ENCODE results near the gene TRMT11. TPM values are rescaled to one million over a fixed set of nuclear protein-coding genes. Genes with fewer than 3 reads are reported as not detected.
A peak's percentile ranks its signal among the peaks of the same experiment; 100 is the strongest.

TRMT11 gene
- polyA plus RNA-seq, 1 of the 3 experiments (the other 2 are of a cell fraction) = 15.0 TPM

DNA sequence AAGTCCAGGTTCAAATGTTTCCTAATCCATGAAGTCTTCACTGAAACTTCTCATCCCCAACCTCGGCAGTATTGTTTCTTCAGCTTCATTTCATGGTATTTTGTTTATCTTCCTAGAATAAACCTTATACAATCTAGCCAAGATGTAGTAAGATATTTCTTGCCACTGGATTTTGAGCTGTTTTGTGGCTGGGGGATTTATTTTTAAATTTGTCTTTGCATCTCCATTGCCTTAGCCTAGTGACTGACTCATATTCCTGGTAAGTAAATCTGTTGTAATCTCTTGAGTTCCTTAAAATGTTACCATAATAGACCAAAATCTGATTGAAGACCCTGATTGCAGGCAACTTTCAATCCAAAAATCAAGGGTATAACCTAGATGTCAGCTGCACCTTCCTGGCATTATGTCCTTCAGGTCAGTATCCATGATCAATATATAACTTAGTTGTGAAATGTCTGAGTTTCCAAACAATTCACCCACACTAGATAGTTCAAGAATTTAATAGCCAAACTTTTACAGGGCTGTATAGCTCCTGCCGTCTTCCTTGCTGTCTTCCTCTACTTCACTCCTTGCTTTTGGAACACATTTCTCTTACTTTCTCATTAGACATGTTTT lies 4.7 kb upstream of the TRMT11 start:
- H3K36me3 ChIP-seq (replicated peaks in 1 of 2; ENCODE audit: control insufficient read depth in 1 of 2, insufficient read depth in 2 of 2, low read length in 1 of 2) = no peaks in the 10 kb centered on the region
- H4K20me1 ChIP-seq (ENCODE audit: insufficient read depth) = no peaks in the 10 kb centered on the region
- no peak for TF ChIP-seq FOSL2 (IDR thresholded peaks at IDR 0.05; ENCODE audit: borderline replicate concordance, low read depth)
- no peak for TF ChIP-seq JUND (IDR thresholded peaks at IDR 0.05)
- no peak for TF ChIP-seq FOXM1 (IDR thresholded peaks at IDR 0.05; ENCODE audit: low read depth)
- TF ChIP-seq TAF1 (IDR thresholded peaks at IDR 0.05; ENCODE audit: borderline replicate concordance, low read depth, low read length) = no peak
- TF ChIP-seq CHD2 (IDR thresholded peaks at IDR 0.05; ENCODE audit: low read length, partially characterized antibody) = no peak
- no peak for TF ChIP-seq GATA2 (CRISPR knock-in tag; IDR thresholded peaks at IDR 0.05)
- no peak for TF ChIP-seq GABPA (IDR thresholded peaks at IDR 0.05; ENCODE audit: low read depth)
- no peak for TF ChIP-seq MXI1 (IDR thresholded peaks at IDR 0.05; ENCODE audit: low read depth, low read length)
- TF ChIP-seq NFIC (IDR thresholded peaks at IDR 0.05; ENCODE audit: borderline replicate concordance) = no peak
- TF ChIP-seq, protein P1, sequence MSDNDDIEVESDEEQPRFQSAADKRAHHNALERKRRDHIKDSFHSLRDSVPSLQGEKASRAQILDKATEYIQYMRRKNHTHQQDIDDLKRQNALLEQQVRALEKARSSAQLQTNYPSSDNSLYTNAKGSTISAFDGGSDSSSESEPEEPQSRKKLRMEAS (IDR thresholded peaks at IDR 0.05; ENCODE audit: low read depth) = no peak
- TF ChIP-seq, protein P2, sequence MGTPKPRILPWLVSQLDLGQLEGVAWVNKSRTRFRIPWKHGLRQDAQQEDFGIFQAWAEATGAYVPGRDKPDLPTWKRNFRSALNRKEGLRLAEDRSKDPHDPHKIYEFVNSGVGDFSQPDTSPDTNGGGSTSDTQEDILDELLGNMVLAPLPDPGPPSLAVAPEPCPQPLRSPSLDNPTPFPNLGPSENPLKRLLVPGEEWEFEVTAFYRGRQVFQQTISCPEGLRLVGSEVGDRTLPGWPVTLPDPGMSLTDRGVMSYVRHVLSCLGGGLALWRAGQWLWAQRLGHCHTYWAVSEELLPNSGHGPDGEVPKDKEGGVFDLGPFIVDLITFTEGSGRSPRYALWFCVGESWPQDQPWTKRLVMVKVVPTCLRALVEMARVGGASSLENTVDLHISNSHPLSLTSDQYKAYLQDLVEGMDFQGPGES (IDR thresholded peaks at IDR 0.05; ENCODE audit: low read depth, low read length) = no peak
- TF ChIP-seq POLR2AphosphoS5 (IDR thresholded peaks at IDR 0.05; ENCODE audit: low read depth, low read length) = no peak
- TF ChIP-seq RFX5 (IDR thresholded peaks at IDR 0.05; ENCODE audit: low read length) = no peak
- TF ChIP-seq SMC3 (IDR thresholded peaks at IDR 0.05; ENCODE audit: low read depth, low read length) = no peak
- no peak overlapping the region for H3K9ac ChIP-seq
- peaks cover 3 to 21% of the 10 kb centered on the region in 2 experiments for H3K4me1 ChIP-seq (ENCODE audit: control insufficient read depth in 1 of 2, insufficient read depth in 2 of 2, low read depth in 1 of 2, low read length in 1 of 2)
- no peaks in the 10 kb centered on the region for H3K27me3 ChIP-seq (ENCODE audit: insufficient read depth)
- ChIA-PET CTCF (interaction anchor here (0.8 to 3.0 kb wide), 6 partner anchors 8 to 670 kb away, joined by 3 to 15 read pairs (median 4); partner anchors contain the start of genes HINT3 and NCOA7), POLR2A (no interaction called here)
- H3F3A ChIP-seq (replicated peaks; ENCODE audit: insufficient read depth) = peaks cover 17% of the 10 kb centered on the region
- H3K27ac ChIP-seq (ENCODE audit: low read depth in 2 of 2, low read length in 1 of 2) = no peak overlapping the region
- 94% methylated on average over 2 of the region's 2 CpGs for WGBS (ENCODE audit: low lambda C conversion rate)
- no peak overlapping the region for H2AFZ ChIP-seq (ENCODE audit: low read depth)
- H3K9me2 ChIP-seq = no peaks in the 10 kb centered on the region
- DNase-seq = no peak
- peaks cover 5% of the 10 kb centered on the region; the same call in 1 of the 2 replicates for H3K79me2 ChIP-seq (ENCODE audit: insufficient read depth)
- H3K9me3 ChIP-seq = no peaks in the 10 kb centered on the region
- H3K4me2 ChIP-seq = no peak overlapping the region
- H3K4me3 ChIP-seq (ENCODE audit: low read depth in 2 of 2, low read length in 1 of 2) = no peak overlapping the region

DNA sequence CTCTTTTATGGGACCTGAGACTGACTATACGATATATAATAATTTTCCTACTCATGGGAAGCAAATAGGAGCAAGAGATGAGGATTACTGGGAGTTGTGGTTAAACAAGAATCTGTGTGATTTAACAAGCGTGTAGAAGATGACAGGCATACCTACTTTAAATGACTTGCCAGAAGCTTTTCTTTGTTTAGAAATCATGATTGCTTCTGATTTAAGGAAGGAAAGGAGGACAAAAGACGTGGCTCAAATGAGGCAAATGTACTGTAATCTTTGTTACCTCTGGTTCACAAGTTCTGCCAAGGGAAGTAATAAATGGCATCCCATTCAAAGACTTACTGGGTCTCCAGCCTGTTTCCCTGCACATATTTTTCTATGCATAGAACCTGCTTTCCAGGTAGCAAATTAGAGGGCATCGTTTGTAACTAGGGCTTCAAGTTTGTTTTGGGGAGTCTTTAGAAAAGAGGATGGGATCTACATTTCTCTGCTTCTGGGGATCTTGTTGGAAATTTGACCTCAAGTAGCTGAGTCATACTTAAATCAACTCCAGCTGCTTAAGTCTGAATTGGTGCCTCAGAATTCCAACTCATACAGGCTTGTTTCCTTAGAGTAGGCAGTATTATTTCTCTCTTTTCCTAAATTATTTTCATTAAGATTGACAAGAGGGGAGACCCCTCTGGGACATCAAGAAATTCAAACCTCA lies 2.9 kb upstream of the TRMT11 start:
- no peaks in the 10 kb centered on the region for H3K36me3 ChIP-seq (replicated peaks in 1 of 2; ENCODE audit: control insufficient read depth in 1 of 2, insufficient read depth in 2 of 2, low read length in 1 of 2)
- H3K9me3 ChIP-seq = no peaks in the 10 kb centered on the region
- TF ChIP-seq RXRA (IDR thresholded peaks at IDR 0.05; ENCODE audit: borderline replicate concordance, low read depth) (peak; percentile 20; the same call in 1 of the 2 replicates), FOSL2 (IDR thresholded peaks at IDR 0.05; ENCODE audit: borderline replicate concordance, low read depth) (peak; percentile 89), EP300 (IDR thresholded peaks at IDR 0.05; ENCODE audit: borderline replicate concordance in 1 of 2, low read depth in 1 of 2, low read length in 1 of 2) (peak in 1 of 2 experiments; percentile 31; a peak in 1 of 4 replicates), CHD2 (IDR thresholded peaks at IDR 0.05; ENCODE audit: low read length, partially characterized antibody) (no peak), POLR2AphosphoS5 (IDR thresholded peaks at IDR 0.05; ENCODE audit: low read depth, low read length) (peak; percentile 51; the same call in 1 of the 2 replicates), TCF12 (IDR thresholded peaks at IDR 0.05) (peak; percentile 95), JUND (IDR thresholded peaks at IDR 0.05) (peak; percentile 84), EZH2phosphoT487 (IDR thresholded peaks at IDR 0.05; ENCODE audit: borderline replicate concordance, low read depth) (no peak)
- TF ChIP-seq, protein P3, sequence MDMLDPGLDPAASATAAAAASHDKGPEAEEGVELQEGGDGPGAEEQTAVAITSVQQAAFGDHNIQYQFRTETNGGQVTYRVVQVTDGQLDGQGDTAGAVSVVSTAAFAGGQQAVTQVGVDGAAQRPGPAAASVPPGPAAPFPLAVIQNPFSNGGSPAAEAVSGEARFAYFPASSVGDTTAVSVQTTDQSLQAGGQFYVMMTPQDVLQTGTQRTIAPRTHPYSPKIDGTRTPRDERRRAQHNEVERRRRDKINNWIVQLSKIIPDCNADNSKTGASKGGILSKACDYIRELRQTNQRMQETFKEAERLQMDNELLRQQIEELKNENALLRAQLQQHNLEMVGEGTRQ (IDR thresholded peaks at IDR 0.05; ENCODE audit: borderline replicate concordance, low read depth, low read length) = no peak
- H3K27ac ChIP-seq (ENCODE audit: low read depth in 2 of 2, low read length in 1 of 2) = peak overlapping the region; percentile 72 to 82; a peak in 3 of 4 replicates
- DNase-seq = no peak
- H3F3A ChIP-seq (replicated peaks; ENCODE audit: insufficient read depth) = peaks cover 17% of the 10 kb centered on the region
- peaks cover 3 to 21% of the 10 kb centered on the region in 2 experiments for H3K4me1 ChIP-seq (ENCODE audit: control insufficient read depth in 1 of 2, insufficient read depth in 2 of 2, low read depth in 1 of 2, low read length in 1 of 2)
- CTCF ChIA-PET = interaction anchor here (0.9 to 3.7 kb wide), 2 partner anchors 8 to 26 kb away, joined by 4 to 35 read pairs; no protein-coding TSS in a partner anchor
- POLR2A ChIA-PET = no interaction called here
- H3K79me2 ChIP-seq (ENCODE audit: insufficient read depth) = peaks cover 19% of the 10 kb centered on the region; the same call in 1 of the 2 replicates
- no peaks in the 10 kb centered on the region for H4K20me1 ChIP-seq (ENCODE audit: insufficient read depth)
- H3K4me3 ChIP-seq (ENCODE audit: low read depth in 2 of 2, low read length in 1 of 2) = no peak overlapping the region
- no peak overlapping the region for H2AFZ ChIP-seq (ENCODE audit: low read depth)
- H3K4me2 ChIP-seq = peak overlapping the region; percentile 30; the same call in 1 of the 2 replicates
- H3K27me3 ChIP-seq (ENCODE audit: insufficient read depth) = no peaks in the 10 kb centered on the region
- H3K9ac ChIP-seq = no peak overlapping the region
- 55% methylated on average over 4 of the region's 4 CpGs for WGBS (ENCODE audit: low lambda C conversion rate)
- H3K9me2 ChIP-seq = no peaks in the 10 kb centered on the region
